Activated CD4-positive, alpha-beta T cell treated with anti-CD3 and anti-CD28 coated beads, Interleukin-2, amount 10 ng/mL, durations not matched to agents 24 days and 14 days (primary cell): Measurements from ENCODE around the gene VMAC. TPM values are rescaled to one million over a fixed set of nuclear protein-coding genes. Genes with fewer than 3 reads are reported as not detected.
"Not testable (repeated sequence)": the region's sequence is repeated elsewhere in the genome, so short reads cannot be mapped to it uniquely, and the experiment has no call there.

Experiments used
- DNase-seq: peaks from one replicate; pipeline ENCODE4 v3.0.0; 2022
- H3K27ac Mint-ChIP-seq: one replicate; pipeline ENCODE4 v1.8.0; 2022; ENCODE audit warnings: mild to moderate bottlenecking, mixed read lengths
- H3K27me3 Mint-ChIP-seq: one replicate; pipeline ENCODE4 v1.8.0; 2022; ENCODE audit warnings: mixed read lengths
- H3K36me3 Mint-ChIP-seq: one replicate; pipeline ENCODE4 v1.8.0; 2022; ENCODE audit warnings: low read depth, mild to moderate bottlenecking, mixed read lengths
- H3K4me1 Mint-ChIP-seq: one replicate; pipeline ENCODE4 v1.8.0; 2021; ENCODE audit warnings: mixed read lengths
- H3K4me3 Mint-ChIP-seq: one replicate; pipeline ENCODE4 v1.8.0; 2022; ENCODE audit warnings: mild to moderate bottlenecking, moderate library complexity, mixed read lengths
- H3K9me3 Mint-ChIP-seq: one replicate; pipeline ENCODE4 v1.8.0; 2021; ENCODE audit warnings: mixed read lengths
- intact Hi-C: fragments of 100-400 bp; cut with micrococcal nuclease; formaldehyde crosslinking; loops from one replicate; pipeline ENCODE4 v1.15.1; 2023
- total RNA-seq: library from RNA; stranded (reverse); gene quantifications from 2 replicates; pipeline ENCODE4 v1.2.3, GENCODE V29; 2022

Gene VMAC
- total RNA-seq = 2.7 and 3.2 TPM in 2 replicates

GRCh38 chr19:5904352-5905113, at the start of gene VMAC:
VMAC (plus strand) TSS chr19:5904872; CDS start chr19:5904891, 19 bp downstream.
- H3K27me3 Mint-ChIP-seq = no peaks in the 10 kb centered on the region

GRCh38 chr19:5855151-5855550, 49.5 kb upstream of the VMAC start:
- DNase-seq, H3K27me3 Mint-ChIP-seq, H3K27ac Mint-ChIP-seq, H3K9me3 Mint-ChIP-seq, H3K4me3 Mint-ChIP-seq, H3K36me3 Mint-ChIP-seq, intact Hi-C loops, H3K4me1 Mint-ChIP-seq: not testable (repeated sequence)

More at GRCh38 chr19:5904352-5905113, at the start of gene VMAC:
- DNase-seq = peak; percentile 100
- intact Hi-C loops = loop anchor here (1.0 to 10.0 kb wide), 7 partner anchors 48 to 282 kb away; partner anchors contain the start of genes CATSPERD, LONP1, RANBP3 and RPL36
- Mint-ChIP-seq H3K36me3 (peaks cover 17% of the 10 kb centered on the region), H3K27ac (peak within 1 kb of the TSS; percentile 99), H3K4me3 (peak within 1 kb of the TSS; percentile 91), H3K4me1 (peaks cover 29% of the 10 kb centered on the region), H3K9me3 (no peaks in the 10 kb centered on the region)

GRCh38 chr19:5857203-5858081, 47.2 kb upstream of the VMAC start:
- DNase-seq = no peak
- H3K36me3 Mint-ChIP-seq = no peaks in the 10 kb centered on the region
- no peak overlapping the region for H3K4me3 Mint-ChIP-seq
- intact Hi-C loops = no loop called here
- H3K27me3 Mint-ChIP-seq = no peaks in the 10 kb centered on the region
- no peaks in the 10 kb centered on the region for H3K9me3 Mint-ChIP-seq
- no peak overlapping the region for H3K27ac Mint-ChIP-seq
- no peaks in the 10 kb centered on the region for H3K4me1 Mint-ChIP-seq

GRCh38 chr19:5863030-5863665, 41.5 kb upstream of the VMAC start:
- no peak for DNase-seq
- H3K9me3 Mint-ChIP-seq = no peaks in the 10 kb centered on the region
- no peak overlapping the region for H3K4me3 Mint-ChIP-seq
- intact Hi-C loops = no loop called here
- H3K36me3 Mint-ChIP-seq = no peaks in the 10 kb centered on the region
- H3K27ac Mint-ChIP-seq = no peak overlapping the region
- no peaks in the 10 kb centered on the region for H3K27me3 Mint-ChIP-seq
- no peaks in the 10 kb centered on the region for H3K4me1 Mint-ChIP-seq

GRCh38 chr19:5864013-5864720, 40.5 kb upstream of the VMAC start:
- no peak for DNase-seq
- Mint-ChIP-seq H3K36me3 (no peaks in the 10 kb centered on the region), H3K4me1 (no peaks in the 10 kb centered on the region), H3K27me3 (no peaks in the 10 kb centered on the region), H3K9me3 (no peaks in the 10 kb centered on the region), H3K4me3 (no peak overlapping the region), H3K27ac (no peak overlapping the region)
- intact Hi-C loops = no loop called here

GRCh38 chr19:5864725-5865486, 39.8 kb upstream of the VMAC start:
- H3K9me3 Mint-ChIP-seq = no peaks in the 10 kb centered on the region
- no peaks in the 10 kb centered on the region for H3K36me3 Mint-ChIP-seq
- intact Hi-C loops = no loop called here
- no peak overlapping the region for H3K4me3 Mint-ChIP-seq
- H3K27ac Mint-ChIP-seq = peak overlapping the region; percentile 24
- DNase-seq = no peak
- H3K4me1 Mint-ChIP-seq = no peaks in the 10 kb centered on the region
- no peaks in the 10 kb centered on the region for H3K27me3 Mint-ChIP-seq

- no peak overlapping the region for H3K4me3 Mint-ChIP-seq
- no peaks in the 10 kb centered on the region for H3K4me1 Mint-ChIP-seq
- no peaks in the 10 kb centered on the region for H3K27me3 Mint-ChIP-seq
- no peak overlapping the region for H3K27ac Mint-ChIP-seq
- no peak for DNase-seq
- intact Hi-C loops = no loop called here
- no peaks in the 10 kb centered on the region for H3K9me3 Mint-ChIP-seq
- H3K36me3 Mint-ChIP-seq = no peaks in the 10 kb centered on the region
These were observed 38.9 kb upstream of the VMAC start for GRCh38 chr19:5865772-5866171.

- Mint-ChIP-seq H3K27me3 (no peaks in the 10 kb centered on the region), H3K36me3 (no peaks in the 10 kb centered on the region), H3K9me3 (no peaks in the 10 kb centered on the region), H3K27ac (no peak overlapping the region), H3K4me1 (no peaks in the 10 kb centered on the region), H3K4me3 (no peak overlapping the region)
- intact Hi-C loops = no loop called here
- DNase-seq = no peak
These were observed 37.2 kb upstream of the VMAC start for GRCh38 chr19:5867201-5868136.

- intact Hi-C loops = no loop called here
These were observed 33.7 kb upstream of the VMAC start for GRCh38 chr19:5870986-5871394.

GRCh38 chr19:5873617-5874199, 31.0 kb upstream of the VMAC start:
- Mint-ChIP-seq H3K4me1 (no peaks in the 10 kb centered on the region), H3K4me3 (no peak overlapping the region), H3K27me3 (no peaks in the 10 kb centered on the region), H3K9me3 (no peaks in the 10 kb centered on the region), H3K36me3 (no peaks in the 10 kb centered on the region), H3K27ac (no peak overlapping the region)
- intact Hi-C loops = no loop called here
- DNase-seq = no peak

More at GRCh38 chr19:5870986-5871394, 33.7 kb upstream of the VMAC start:
- no peaks in the 10 kb centered on the region for H3K9me3 Mint-ChIP-seq
- H3K27ac Mint-ChIP-seq = no peak overlapping the region
- H3K4me3 Mint-ChIP-seq = no peak overlapping the region
- no peaks in the 10 kb centered on the region for H3K4me1 Mint-ChIP-seq
- no peak for DNase-seq
- H3K27me3 Mint-ChIP-seq = no peaks in the 10 kb centered on the region
- H3K36me3 Mint-ChIP-seq = no peaks in the 10 kb centered on the region

GRCh38 chr19:5874496-5874895, 30.2 kb upstream of the VMAC start:
- H3K4me3 Mint-ChIP-seq, intact Hi-C loops, DNase-seq, H3K27me3 Mint-ChIP-seq, H3K27ac Mint-ChIP-seq, H3K4me1 Mint-ChIP-seq, H3K9me3 Mint-ChIP-seq, H3K36me3 Mint-ChIP-seq: not testable (repeated sequence)

GRCh38 chr19:5877427-5877826, 27.2 kb upstream of the VMAC start:
- no peak for DNase-seq
- H3K4me1 Mint-ChIP-seq = no peaks in the 10 kb centered on the region
- intact Hi-C loops = no loop called here
- no peak overlapping the region for H3K4me3 Mint-ChIP-seq
- no peaks in the 10 kb centered on the region for H3K9me3 Mint-ChIP-seq
- peaks cover 4% of the 10 kb centered on the region for H3K27me3 Mint-ChIP-seq
- no peaks in the 10 kb centered on the region for H3K36me3 Mint-ChIP-seq
- H3K27ac Mint-ChIP-seq = no peak overlapping the region
